NCI-H345 treated with DMSO at 0.1 percent for 48 hours (cell line): ENCODE measurements around the gene GPI.

ENCODE experiments used
- DNase-seq: peaks from one replicate; lab custom pipeline; 2025; ENCODE audit not compliant: unreplicated experiment; lab: John Stamatoyannopoulos, UW

Gene GPI

GRCh38 chr19:34337739-34338138 is 27.3 kb upstream of the GPI start:
- DNase-seq, result no peak

DNA sequence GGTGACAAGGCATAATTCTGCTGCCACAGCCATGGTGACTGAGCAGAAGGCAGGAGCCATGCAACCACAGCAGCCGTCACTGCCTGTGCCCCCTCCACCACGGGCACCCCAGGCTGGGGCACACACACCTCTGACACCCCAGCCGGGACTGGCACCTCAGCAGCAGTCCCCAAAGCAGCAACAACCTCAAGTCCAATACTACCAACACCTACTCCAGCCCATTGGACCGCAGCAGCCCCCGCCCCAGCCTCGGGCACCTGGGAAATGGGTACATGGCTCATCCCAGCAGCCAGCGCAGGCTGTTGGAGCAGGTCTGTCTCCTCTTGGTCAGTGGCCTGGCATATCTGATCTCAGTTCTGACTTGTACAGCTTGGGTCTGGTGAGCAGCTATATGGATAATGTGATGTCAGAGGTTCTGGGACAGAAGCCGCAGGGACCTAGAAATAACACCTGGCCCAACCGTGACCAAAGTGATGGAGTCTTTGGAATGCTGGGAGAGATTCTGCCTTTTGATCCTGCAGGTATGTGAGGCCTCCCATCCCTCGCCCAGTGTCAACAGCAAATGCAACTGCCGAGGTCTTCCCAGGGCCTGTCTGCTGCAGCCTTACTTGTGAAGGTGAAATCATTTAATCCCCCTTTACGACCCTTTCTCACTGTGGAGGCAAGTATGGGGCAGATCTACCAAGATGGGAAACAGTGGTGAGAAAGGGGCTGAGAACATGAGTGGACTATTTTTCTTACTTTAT is 22.9 kb upstream of the GPI start:
- DNase-seq, result no peak

- DNase-seq, result no peak
Observed at GRCh38 chr19:34343751-34344150, 21.2 kb upstream of the GPI start.

- DNase-seq, result peak; percentile 85
Observed at GRCh38 chr19:34345947-34346351, 19.0 kb upstream of the GPI start.

- DNase-seq, result no peak
Observed at GRCh38 chr19:34347561-34348165, 17.3 kb upstream of the GPI start.

- no peak for DNase-seq
Observed at GRCh38 chr19:34348899-34349487, 16.0 kb upstream of the GPI start.

DNA sequence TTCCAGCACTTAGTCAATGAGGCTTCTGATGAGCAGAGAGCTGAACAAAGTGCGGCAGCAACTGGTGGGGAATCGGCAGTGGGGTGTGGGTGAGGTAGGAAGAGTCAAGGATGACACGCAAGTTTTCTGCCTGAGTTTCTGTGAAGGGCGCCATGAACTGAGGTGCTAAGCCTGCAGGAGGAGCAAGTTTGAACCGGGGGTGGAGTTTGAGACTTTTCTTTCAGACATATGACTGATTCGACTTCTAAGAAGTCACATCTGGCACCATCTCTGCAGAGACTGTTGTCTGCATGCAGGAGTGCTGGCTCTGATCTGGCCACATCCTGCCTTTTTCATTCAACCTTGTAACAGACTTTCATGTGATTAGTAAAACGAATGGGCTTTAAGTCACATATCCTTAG is 14.8 kb upstream of the GPI start:
- no peak for DNase-seq

DNA sequence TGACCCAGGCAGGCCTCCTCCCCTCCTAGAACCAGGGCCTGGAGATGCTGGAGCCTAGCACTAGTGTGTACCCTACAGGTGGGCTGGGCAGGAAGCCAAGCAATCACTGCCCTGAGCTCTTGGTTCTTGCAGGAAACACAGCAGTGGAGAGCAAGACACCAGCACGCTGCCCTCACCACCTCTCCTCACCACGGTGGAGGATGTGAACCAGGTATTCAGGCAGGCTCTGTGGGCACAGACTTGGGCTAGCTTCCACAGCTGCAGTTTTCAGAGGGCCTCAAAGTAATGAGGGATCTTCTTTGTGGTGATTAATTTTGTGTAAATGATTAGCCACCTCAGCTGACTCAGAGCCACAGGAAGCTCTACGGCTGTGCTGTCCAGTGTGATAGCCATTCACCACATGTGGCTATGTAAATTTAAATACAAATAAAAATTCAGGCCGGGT is 13.6 kb upstream of the GPI start:
- DNase-seq, result no peak

DNA sequence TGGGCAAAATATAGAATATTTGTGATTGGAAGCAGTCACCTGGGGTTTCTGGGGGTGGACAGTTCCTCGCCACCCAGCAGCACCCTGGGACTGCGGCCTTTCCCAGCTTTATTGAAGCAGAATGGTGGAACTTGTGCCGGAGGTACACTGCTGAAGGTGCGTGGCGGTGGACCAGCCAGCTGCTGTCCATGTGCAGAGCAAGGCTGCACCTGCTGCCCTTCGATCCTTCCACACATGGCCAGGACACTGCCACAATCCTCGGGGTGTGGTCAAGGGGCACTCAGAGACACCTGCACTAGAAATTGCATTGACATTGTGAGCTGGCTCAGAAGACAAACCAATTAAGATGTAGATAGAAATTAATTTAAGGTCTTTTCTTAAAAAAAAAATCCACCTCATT is 11.4 kb upstream of the GPI start:
- no peak for DNase-seq

- DNase-seq, result no peak
Observed at GRCh38 chr19:34355201-34355600, 9.8 kb upstream of the GPI start.

DNA sequence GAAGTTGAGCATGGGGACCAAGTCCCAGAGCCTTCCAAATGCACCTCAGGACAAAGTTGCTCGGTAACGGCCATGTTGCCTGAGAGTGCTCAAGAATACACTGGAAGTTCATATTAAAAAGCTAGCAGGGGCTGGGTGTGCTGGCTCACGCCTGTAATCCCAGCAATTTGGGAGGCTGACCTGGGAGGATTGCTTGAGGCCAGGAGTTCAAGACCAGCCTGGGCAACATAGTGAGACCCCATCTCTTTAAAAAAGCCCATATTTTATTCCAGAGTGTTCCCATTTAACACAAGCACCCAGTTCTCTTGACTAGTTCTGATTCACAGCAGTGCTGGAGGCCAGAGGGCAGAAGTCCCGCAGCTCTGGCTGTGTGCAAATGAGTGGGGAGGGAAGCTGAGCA is 8.1 kb upstream of the GPI start:
- DNase-seq, result no peak

- DNase-seq, result no peak
Observed at GRCh38 chr19:34357431-34357830, 7.6 kb upstream of the GPI start.

GRCh38 chr19:34359140-34359953 is 5.6 kb upstream of the GPI start:
- peak; percentile 100 for DNase-seq

- DNase-seq, result no peak
Observed at GRCh38 chr19:34359954-34360315, 5.1 kb upstream of the GPI start.

- no peak for DNase-seq
Observed at GRCh38 chr19:34360354-34360909, 4.6 kb upstream of the GPI start.

GRCh38 chr19:34362679-34363069 is 2.3 kb upstream of the GPI start:
- no peak for DNase-seq

DNA sequence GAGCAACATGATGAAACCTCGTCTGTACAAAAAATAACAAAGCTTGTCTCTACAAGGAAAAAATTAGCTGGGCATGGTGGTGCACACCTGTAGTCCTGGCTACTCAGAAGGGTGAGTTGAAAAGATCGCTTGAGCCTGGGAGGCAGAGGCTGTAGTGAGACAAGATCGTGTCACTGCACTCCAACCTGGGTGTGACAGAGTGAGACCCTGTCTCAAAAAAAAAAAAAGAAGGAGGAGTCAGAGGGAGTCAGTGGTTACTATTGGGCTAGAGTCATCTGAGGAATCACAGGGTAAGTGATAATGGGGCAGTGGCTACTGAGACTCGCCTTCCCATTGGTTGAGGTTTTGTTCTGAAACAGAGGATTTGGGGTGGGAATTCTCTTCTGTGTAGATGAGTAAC is 1.9 kb upstream of the GPI start:
- DNase-seq, result no peak

DNA sequence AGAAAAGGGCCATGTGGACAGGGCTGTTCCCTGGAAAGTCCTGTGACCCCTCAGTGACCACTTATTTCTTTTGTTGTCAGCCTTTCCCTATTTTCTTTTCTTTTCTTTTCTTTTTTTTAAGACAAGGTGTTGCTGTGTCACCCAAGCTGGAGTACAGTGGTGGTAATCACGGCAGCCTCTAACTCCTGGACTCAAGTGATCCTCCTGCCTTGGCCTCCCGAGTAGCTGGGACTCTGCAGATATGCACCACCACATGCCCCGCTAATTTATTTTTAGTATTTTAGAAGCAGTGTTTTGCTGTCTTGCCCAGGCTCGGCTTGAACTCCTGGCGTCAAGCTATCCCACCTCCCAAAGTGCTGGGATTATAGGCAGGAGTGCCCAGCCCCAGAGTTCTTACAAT is 1.1 kb upstream of the GPI start:
- DNase-seq, result no peak

- DNase-seq, result no peak
Observed at GRCh38 chr19:34364462-34364829, 550 bp upstream of the GPI start.

DNA sequence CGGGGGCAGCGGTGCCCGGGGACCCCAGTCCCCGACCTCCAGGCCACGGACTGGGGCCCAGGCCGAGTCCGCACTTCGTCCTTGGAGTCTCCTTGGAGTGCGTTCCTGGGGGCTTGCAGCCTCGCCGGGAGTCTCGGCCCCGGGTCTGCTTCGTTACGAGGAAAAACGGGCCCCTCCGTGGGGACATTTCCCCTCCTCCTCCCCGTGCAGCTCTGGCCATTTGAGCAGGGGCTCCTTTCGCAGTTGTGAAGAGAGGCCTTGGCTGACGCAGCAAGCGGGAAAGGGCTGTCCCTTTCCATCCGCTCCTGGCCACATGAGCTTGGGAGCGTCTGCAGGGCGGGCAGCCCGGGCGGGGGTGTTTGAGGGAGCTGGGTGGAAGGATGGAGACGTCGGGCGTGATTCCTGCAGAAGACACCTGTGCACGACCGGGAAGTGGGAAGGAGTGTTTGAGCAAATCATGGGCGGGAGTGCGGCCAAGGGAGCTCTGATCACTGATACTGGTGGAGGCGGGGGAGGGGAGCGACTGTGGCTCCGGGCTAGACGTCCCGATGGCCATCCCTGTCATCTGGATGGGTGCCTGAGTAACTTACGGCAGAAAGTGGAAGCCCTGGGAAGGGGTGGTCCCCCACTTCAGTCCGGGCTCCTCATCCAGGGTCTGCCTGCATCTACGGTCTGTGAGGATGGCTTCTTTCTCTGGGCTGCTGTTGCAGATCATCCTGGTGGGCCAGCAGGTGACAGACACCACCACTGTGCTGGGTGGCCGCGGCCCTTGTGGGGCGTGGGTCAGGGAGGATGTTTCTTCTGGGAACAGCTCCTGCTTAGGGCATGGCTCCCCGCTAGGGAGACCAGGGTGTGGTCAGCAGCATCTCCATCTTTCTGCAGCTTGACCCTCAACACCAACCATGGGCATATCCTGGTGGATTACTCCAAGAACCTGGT is 736 bp downstream of the GPI start:
- peak; percentile 16 for DNase-seq
